ENCODE results near the gene ALKBH5.

GRCh38 chr17:18231164-18231563 is 47.5 kb downstream of the ALKBH5 start:
- TF ChIP-seq CTCF (conservative IDR thresholded peaks at IDR 0.05 in 1 of 2, IDR thresholded peaks at IDR 0.05 in 1 of 2; ENCODE audit: low read depth in 1 of 2, low read length in 2 of 2): no peak
- no peak for TF ChIP-seq EZH2 (IDR thresholded peaks at IDR 0.05; ENCODE audit: low read length, missing control alignments)
